CD4-positive, alpha-beta T cell treated with Interleukin-15 for 4 hours (primary cell): ENCODE data around the gene MYMX.
A peak's percentile ranks its signal among the peaks of the same experiment; 100 is the strongest.

Experiments used
- DNase-seq: peaks from one replicate; pipeline ENCODE4 v3.0.0-alpha.2; 2020; ENCODE audit warnings: low spot score

MYMX gene

GRCh38 chr6:44232676-44233566 lies 16.2 kb downstream of the MYMX start:
- no peak for DNase-seq

DNA sequence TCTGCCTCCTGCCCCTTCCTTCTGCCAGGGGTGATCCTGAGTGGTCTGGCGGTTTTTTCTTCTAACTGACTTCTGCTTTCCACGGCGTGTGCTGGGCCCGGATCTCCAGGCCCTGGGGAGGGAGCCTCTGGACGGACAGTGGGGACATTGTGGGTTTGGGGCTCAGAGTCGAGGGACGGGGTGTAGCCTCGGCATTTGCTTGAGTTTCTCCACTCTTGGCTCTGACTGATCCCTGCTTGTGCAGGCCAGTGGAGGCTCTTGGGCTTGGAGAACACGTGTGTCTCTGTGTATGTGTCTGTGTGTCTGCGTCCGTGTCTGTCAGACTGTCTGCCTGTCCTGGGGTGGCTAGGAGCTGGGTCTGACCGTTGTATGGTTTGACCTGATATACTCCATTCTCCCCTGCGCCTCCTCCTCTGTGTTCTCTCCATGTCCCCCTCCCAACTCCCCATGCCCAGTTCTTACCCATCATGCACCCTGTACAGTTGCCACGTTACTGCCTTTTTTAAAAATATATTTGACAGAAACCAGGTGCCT lies 16.9 kb downstream of the MYMX start:
- DNase-seq, result no peak

DNA sequence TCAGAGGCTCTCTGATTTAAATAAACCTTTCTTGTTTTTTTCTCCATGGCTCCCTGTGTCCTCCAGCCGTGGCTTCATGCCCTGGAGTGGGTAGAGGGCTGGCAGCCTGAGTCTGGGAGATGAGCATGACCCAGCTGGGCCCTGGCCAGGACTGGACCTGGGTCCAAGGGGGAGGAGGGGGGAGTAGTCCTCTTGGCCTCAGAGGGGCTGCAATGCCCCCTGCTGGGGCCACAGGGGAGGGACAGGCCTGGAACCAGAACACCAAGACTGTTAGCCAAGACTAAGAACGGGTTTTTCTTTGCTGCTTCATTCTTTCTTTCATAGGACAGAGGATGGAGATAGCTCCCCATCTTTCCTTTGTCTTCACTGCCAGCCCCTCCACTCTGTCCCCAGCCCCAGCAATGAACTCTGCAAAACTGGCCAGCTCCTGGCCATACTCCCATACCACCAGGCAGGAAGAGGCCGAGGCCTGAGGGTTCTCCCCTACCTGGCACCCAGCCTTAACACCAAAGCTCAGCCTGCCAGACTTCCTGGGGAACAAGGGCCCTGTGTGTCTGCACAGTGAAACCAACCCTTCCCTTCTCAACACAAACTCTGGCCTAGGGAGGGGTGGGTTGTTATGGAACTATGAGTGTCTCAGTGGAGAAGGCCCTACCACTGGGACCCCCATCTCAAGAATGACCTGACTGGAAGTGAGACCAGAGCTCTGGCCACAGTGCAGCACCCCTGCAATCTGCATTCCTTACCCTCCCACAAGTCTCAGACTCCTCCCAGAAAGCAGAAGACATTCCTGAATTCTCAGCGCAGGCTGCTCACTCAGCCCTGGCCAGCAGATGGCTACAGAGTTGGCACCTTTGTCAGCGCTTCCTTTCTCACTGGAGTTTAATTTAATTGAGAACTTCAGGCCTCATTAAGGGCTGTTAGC lies 17.6 kb downstream of the MYMX start:
- DNase-seq, result no peak

DNA sequence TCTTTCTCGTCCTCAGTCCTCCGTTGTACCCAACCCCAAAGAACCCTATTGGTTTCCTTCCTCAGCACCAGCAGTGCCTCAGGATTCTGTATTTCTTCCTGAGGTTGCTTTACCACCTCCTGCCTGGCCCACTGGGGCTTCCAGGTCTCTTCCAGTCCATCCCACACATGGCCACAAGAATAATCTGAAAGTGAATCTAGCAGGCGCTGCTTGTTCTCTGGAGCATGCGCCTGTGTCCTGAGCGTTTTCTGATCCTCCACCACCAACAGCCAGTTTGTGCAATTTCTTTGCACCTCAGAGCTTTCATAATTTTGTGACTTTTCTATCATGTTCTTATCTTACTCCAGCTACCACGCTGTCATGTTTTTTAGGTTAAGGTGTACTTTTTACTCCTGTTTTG lies 18.5 kb downstream of the MYMX start:
- no peak for DNase-seq

DNA sequence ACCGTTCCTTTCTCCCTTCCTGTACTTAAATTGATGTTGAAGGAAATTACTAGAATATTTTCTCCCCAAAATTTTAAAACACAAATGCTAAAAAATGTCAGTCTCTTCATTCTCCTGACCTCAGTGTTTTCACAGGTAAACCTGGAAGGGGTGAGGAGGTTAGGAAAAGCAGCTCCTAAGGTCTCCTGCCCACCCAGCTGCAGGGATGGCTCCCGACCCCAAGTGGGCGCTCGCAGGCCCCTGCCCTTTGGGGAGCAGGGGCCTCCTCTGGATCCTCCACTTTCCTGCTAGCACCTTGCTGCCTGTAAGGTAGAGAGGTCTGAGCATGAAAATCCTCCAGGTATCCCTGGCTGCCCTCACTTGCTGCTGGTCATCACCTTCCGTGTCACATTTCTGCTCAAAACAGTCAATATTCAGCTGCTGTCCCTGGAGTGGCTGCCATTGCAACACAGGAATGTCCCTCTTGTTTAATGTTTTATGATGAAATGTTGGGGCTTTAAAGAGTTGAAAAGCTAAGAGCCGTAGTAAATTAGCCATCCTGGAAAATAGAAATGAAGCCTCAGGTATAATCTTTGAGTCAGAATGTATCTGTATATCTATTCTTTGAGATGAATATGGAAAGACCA lies 19.3 kb downstream of the MYMX start:
- DNase-seq, result no peak

DNA sequence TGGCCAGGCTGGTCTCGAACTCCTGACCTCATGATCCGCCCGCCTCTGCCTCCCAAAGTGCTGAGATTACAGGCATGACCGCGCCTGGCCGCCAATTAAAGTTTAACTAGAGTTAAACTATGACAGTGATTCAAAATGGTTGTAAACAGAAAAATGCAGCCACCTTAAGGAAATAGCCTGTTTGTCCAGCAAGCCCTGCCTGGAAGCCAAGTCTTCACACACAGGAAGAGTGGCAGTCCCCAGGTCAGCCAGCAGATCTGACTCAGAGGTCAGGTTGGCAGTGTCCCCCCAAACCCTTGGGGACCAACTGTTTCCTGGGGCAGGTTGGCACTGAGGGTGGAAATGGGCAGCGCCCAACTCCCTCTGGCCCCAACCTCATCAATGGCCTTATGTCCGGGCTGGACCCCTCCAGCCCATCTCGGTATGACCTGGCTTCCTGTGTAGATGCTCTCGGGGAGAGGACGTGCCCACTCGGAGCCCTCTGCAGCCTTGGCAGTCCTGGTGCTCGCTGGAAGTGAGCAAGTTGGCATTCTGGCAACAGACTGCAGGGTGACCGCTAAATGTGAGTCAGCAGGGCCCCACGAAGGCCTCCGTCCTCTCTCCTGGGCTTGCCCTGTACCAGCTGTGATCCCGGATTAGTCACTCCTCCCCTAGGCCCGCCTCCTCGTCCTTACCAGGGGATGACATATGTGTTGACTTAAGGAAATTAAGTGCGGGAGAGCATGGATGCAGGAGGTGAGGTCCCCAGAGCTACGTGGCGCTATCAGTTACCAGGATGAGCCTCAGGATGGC lies 20.5 kb downstream of the MYMX start:
- DNase-seq, result peak; percentile 82

DNA sequence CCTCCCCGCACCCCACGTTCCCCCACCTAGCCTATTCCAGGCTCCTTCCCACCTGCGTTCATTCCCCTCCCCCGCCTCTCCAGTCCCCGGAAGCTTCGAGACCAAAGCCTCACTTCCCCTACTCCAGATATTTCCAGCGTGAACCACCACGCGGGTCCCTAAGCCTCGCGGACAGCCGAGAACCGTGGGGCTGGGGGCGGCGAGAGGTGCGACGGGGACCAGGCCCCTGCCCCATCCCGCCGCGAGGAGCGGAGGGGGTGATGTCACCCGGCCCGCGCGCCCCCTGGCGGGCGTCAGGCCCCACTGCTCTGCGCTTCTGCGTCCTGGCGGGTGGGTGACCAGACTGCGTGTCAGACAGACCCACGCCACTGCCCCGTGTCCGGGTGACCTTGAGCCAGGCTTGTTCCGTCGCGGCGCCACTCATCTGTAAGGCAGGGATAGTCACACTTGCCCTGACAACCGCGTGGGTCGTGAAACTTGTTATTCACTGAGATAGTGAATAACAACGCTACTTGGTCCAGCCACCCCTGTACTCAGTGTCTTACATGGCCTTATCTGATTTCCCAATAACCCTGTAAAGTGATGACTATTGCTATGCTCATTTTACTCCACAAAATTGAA lies 21.2 kb downstream of the MYMX start:
- peak; percentile 77 for DNase-seq

DNA sequence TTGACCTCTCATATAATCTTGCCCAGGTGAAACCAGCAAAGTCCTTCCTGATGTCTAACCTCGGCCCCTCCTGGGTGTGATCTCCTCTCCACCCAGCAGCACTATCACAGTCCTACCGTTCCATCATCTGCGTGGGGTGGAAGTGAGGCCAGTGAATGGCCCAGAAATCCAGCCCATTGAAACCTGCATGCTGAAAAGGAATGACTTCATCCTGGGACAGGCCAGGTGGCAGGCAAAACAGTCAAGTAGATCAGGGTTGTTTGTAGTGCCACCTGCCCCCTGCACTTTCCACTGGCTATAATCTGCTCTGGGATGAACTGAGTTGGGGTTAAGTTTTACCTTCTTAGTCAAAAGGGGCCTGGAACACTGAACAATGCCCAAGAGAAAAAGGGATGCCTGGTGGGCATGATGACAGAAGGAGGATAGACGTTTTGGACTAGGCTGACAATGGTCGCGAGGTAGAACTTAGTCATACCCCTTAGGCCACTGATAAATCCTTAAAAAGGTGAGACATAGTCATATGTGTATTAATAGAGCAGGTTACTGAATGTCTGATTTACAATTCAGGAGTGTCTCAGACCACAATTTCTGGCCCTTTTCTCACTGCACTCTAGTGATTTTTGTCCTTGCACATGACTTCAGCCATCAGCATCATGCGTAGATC lies 22.1 kb downstream of the MYMX start:
- DNase-seq, result no peak

DNA sequence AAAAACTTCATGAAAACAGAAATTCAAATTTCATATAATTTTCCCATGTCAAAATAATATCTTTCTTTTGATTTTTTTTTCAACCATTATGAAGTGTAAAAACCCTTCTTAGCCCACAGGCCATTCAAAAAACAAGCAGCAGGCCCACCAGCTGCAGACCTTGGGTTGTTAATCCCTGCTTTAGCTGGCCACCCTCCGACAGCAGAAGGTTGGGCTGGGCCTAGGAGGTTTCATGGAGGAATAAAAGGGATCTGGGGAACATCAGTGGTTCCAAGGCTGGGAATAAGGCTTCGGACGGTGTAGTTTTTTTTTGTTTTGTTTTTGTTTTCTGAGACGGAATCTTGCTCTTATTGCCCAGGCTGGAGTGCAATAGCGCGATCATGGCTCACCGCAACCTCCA lies 26.6 kb downstream of the MYMX start:
- no peak for DNase-seq

DNA sequence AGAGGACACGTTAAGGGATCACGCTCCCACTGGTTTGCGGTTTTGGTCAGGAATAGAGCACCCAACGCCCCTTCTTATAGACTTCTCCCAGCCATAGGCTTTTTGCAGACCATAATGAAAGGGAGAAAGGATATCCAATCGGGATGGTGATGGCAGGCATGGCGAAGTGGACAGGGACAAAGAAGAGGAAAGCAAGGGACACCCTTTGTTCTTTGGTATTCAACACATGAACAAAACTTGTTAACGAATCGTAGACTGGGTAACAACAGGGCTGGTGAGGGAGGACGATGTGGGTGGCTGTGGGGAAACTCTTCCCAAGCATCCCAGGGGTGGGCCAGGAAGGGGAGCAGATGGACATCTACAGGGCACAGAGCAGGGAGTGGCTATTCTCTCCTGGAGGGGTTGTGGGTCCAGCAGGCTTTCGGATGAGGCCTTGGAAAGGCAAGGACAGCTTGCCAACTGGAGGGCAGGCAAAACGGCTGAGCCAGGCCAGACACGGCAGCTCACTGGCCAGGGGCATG lies 28.7 kb downstream of the MYMX start:
- no peak for DNase-seq

GRCh38 chr6:44245912-44246662 lies 29.4 kb downstream of the MYMX start:
- peak; percentile 80 for DNase-seq

- peak; percentile 98 for DNase-seq
These were observed 30.1 kb downstream of the MYMX start, which contains the start of gene HSP90AB1 for GRCh38 chr6:44246663-44247337. HSP90AB1 (plus strand) TSS chr6:44247101; CDS start chr6:44248630, 1,529 bp downstream.

DNA sequence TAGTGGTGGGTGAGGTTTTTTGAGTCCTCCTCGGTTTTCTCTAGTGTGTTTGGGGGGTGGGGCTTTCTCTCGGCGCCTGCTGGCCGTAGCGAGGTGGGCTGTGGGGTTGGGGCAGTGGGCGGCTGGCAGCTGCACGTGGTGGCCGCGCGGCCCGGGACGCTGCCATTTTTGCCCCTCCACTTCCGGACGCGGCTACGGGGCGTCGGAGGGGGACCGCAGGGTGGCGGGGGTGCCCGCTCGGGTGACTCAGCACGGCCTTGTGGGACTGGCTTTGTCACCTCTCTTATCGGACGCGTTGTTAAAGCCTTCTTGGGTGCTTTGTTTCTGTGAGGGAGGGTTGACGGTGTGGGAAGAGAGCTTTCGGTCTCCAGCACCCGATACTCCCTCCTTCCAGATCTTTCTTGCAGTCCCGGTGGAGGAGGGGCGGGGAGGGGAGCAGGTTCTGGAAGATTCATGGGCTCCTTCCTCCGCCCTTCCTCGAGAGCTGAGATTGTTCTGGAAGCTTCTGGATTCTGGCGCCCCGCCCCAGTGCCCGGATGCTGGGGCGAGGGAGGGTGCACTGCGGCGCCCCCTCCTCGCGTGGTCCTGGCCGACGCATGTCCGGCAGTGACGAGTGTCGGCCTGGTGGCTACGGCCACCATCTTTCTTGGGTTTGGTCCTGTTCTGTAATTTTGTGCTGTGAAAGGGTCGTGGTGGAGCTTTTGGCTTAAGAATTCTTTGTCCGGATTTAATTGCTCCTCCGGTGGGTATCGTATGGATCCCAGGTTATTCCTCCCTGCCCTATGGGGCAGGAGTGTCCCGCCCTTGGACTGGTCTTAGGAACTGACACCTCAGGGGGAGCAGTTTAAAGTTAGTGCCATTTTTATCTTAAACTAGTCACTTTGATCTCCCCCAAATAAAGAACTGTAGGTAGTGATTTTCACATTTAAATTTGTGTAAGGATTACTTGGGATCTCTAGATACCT lies 30.9 kb downstream of the MYMX start:
- peak; percentile 92 for DNase-seq

GRCh38 chr6:44248579-44248978 lies 31.9 kb downstream of the MYMX start:
- DNase-seq, result no peak

DNA sequence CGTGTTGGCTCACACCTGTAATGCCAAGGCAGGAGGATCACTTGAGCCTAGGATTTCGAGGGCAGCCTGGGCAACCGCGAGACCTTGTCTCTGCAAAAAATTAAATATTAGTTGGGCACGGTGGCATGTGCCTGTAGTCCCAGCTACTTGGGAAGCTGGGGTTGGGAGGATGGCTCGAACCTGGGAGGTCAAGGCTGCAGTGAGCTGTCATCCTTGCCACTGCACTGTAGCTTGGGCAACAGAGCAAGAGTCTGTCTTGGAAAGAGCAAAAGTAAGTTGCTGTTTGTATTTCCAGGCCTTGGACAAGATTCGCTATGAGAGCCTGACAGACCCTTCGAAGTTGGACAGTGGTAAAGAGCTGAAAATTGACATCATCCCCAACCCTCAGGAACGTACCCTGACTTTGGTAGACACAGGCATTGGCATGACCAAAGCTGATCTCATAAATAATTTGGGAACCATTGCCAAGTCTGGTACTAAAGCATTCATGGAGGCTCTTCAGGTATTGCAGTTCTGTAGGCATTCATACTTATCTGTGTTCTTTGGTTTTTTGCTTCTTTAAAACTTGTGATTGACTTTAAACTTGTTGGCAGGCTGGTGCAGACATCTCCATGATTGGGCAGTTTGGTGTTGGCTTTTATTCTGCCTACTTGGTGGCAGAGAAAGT lies 32.5 kb downstream of the MYMX start:
- DNase-seq, result no peak

GRCh38 chr6:44250067-44250717 lies 33.5 kb downstream of the MYMX start:
- DNase-seq, result no peak
